H9 (cell line): ENCODE results near the gene ANO2. TPM values are rescaled to one million over a fixed set of nuclear protein-coding genes. Genes with fewer than 3 reads are reported as not detected.

Source experiments
- DNase-seq: peaks from one replicate; pipeline ENCODE4 v3.0.0-alpha.2; 2017
- H2AFZ ChIP-seq: one replicate; pipeline ENCODE4 v1.6.1; 2013; ENCODE audit warnings: mild to moderate bottlenecking, low read length, control low read depth, moderate library complexity
- H2AK5ac ChIP-seq: 2 replicates; pipeline ENCODE4 v1.6.1; 2013; ENCODE audit warnings: low read length, control low read depth, mixed read lengths; ENCODE audit not compliant: insufficient read length
- H2BK120ac ChIP-seq: one replicate; pipeline ENCODE4 v1.6.1; 2013; ENCODE audit warnings: low read depth, mild to moderate bottlenecking, low read length, control low read depth, inconsistent platforms; ENCODE audit not compliant: poor library complexity, severe bottlenecking
- H2BK12ac ChIP-seq: 2 replicates; pipeline ENCODE4 v1.6.1; 2013; ENCODE audit warnings: low read length, control low read depth, mixed read lengths, low read depth; ENCODE audit not compliant: insufficient read length
- H2BK15ac ChIP-seq: 2 replicates; pipeline ENCODE4 v1.6.1; 2013; ENCODE audit warnings: low read depth, low read length, control low read depth
- H2BK20ac ChIP-seq: one replicate; pipeline ENCODE4 v1.6.1; 2013; ENCODE audit warnings: low read depth, mild to moderate bottlenecking, low read length, control low read depth, inconsistent platforms; ENCODE audit not compliant: poor library complexity, severe bottlenecking
- H2BK5ac ChIP-seq: 2 replicates; pipeline ENCODE4 v1.6.1; 2013; ENCODE audit warnings: low read length, control low read depth, mixed read lengths; ENCODE audit not compliant: insufficient read length
- H3K14ac ChIP-seq: 2 replicates; pipeline ENCODE4 v1.6.1; 2013; ENCODE audit warnings: low read length, control low read depth; ENCODE audit not compliant: insufficient read depth
- H3K18ac ChIP-seq: 2 replicates; pipeline ENCODE4 v1.6.1; 2013; ENCODE audit warnings: low read depth, mild to moderate bottlenecking, mixed read lengths, low read length, control low read depth; ENCODE audit not compliant: insufficient read length
- H3K23ac ChIP-seq: 2 replicates; pipeline ENCODE4 v1.6.1; 2013; ENCODE audit warnings: low read length, control low read depth, mixed read lengths, low read depth; ENCODE audit not compliant: insufficient read length
- H3K23me2 ChIP-seq: 2 replicates; pipeline ENCODE4 v1.6.1; 2013; ENCODE audit warnings: low read depth, mild to moderate bottlenecking, mixed read lengths, low read length, control low read depth; ENCODE audit not compliant: insufficient read length, poor library complexity, severe bottlenecking
- H3K27ac ChIP-seq: 2 replicates; pipeline ENCODE4 v1.5.1; 2013; ENCODE audit warnings: low read length, control low read depth, mixed read lengths, low read depth; ENCODE audit not compliant: insufficient read length
- H3K27me3 ChIP-seq: 2 replicates; pipeline ENCODE4 v1.6.1; 2013; ENCODE audit warnings: low read length, control low read depth, inconsistent platforms; ENCODE audit not compliant: insufficient read depth
- H3K4ac ChIP-seq: 2 replicates; pipeline ENCODE4 v1.6.1; 2013; ENCODE audit warnings: low read depth, mild to moderate bottlenecking, control low read depth, inconsistent platforms, low read length, moderate library complexity
- H3K4me1 ChIP-seq: 2 replicates; pipeline ENCODE4 v1.6.1; 2013; ENCODE audit warnings: low read length, control low read depth, inconsistent platforms; ENCODE audit not compliant: insufficient read depth
- H3K4me2 ChIP-seq: 2 replicates; pipeline ENCODE4 v1.6.1; 2013; ENCODE audit warnings: low read length, control low read depth, mixed read lengths; ENCODE audit not compliant: insufficient read length, insufficient read depth
- H3K56ac ChIP-seq: 2 replicates; pipeline ENCODE4 v1.6.1; 2013; ENCODE audit warnings: low read depth, mild to moderate bottlenecking, mixed read lengths, low read length, control low read depth; ENCODE audit not compliant: insufficient read length
- H3K79me1 ChIP-seq: 2 replicates; pipeline ENCODE4 v1.6.1; 2013; ENCODE audit warnings: low read depth, mild to moderate bottlenecking, moderate library complexity, low read length, control low read depth, inconsistent platforms; ENCODE audit not compliant: insufficient read depth, poor library complexity, severe bottlenecking
- H3K79me2 ChIP-seq: 2 replicates; pipeline ENCODE4 v1.6.1; 2013; ENCODE audit warnings: low read length, control low read depth, inconsistent platforms; ENCODE audit not compliant: insufficient read depth
- H3K9ac ChIP-seq: 2 replicates; pipeline ENCODE4 v1.6.1; 2013; ENCODE audit warnings: low read length, control low read depth, mixed read lengths; ENCODE audit not compliant: insufficient read length; ENCODE audit errors: extremely low read depth
- H3K9me3 ChIP-seq: one replicate; pipeline ENCODE4 v1.6.1; 2013; ENCODE audit warnings: low read depth, low read length, inconsistent platforms; ENCODE audit not compliant: control insufficient read depth
- H3T11ph ChIP-seq: one replicate; pipeline ENCODE4 v1.6.1; 2013; ENCODE audit warnings: mild to moderate bottlenecking, low read length, control low read depth, inconsistent platforms
- H4K20me1 ChIP-seq: one replicate; pipeline ENCODE4 v1.6.1; 2013; ENCODE audit not compliant: control insufficient read depth, insufficient read length, insufficient read depth
- H4K5ac ChIP-seq: 2 replicates; pipeline ENCODE4 v1.6.1; 2013; ENCODE audit warnings: low read depth, mild to moderate bottlenecking, mixed read lengths, low read length, control low read depth; ENCODE audit not compliant: insufficient read length
- H4K8ac ChIP-seq: replicated peaks from 2 replicates; pipeline ENCODE4 v1.6.1; 2013; ENCODE audit warnings: low read length, control low read depth, mixed read lengths, low read depth; ENCODE audit not compliant: insufficient read length
- H4K91ac ChIP-seq: 2 replicates; pipeline ENCODE4 v1.6.1; 2013; ENCODE audit warnings: low read depth, mild to moderate bottlenecking, moderate library complexity, mixed read lengths, low read length, control low read depth; ENCODE audit not compliant: insufficient read length
- H3K27ac Mint-ChIP-seq, 3 experiments: 2 replicates in 2 of 3; 3 replicates in 1 of 3; pipeline ENCODE4 v1.8.0; 2020 to 2021; ENCODE audit warnings: mixed read lengths in 3 of 3, mild to moderate bottlenecking in 1 of 3, moderate library complexity in 1 of 3
- H3K27me3 Mint-ChIP-seq: 2 replicates; pipeline ENCODE4 v1.8.0; 2021; ENCODE audit warnings: low read depth, mild to moderate bottlenecking, moderate library complexity, mixed read lengths
- H3K36me3 Mint-ChIP-seq, 3 experiments: 2 replicates in 2 of 3; 3 replicates in 1 of 3; pipeline ENCODE4 v1.8.0; 2020 to 2021; ENCODE audit warnings: low read depth in 3 of 3, mixed read lengths in 3 of 3; ENCODE audit not compliant: insufficient read depth in 1 of 3
- H3K4me1 Mint-ChIP-seq, 2 experiments: 2 replicates each; pipeline ENCODE4 v1.8.0; 2020; ENCODE audit warnings: mixed read lengths in 2 of 2
- H3K4me3 Mint-ChIP-seq, 2 experiments: 2 replicates in 1 of 2; 3 replicates in 1 of 2; pipeline ENCODE4 v1.8.0; 2020 to 2021; ENCODE audit warnings: mild to moderate bottlenecking in 2 of 2, mixed read lengths in 2 of 2, moderate library complexity in 1 of 2
- H3K9me3 Mint-ChIP-seq, 2 experiments: 2 replicates in 1 of 2; 3 replicates in 1 of 2; pipeline ENCODE4 v1.8.0; 2020; ENCODE audit warnings: mild to moderate bottlenecking in 2 of 2, mixed read lengths in 2 of 2, moderate library complexity in 1 of 2
- CTCF ChIP-seq: fragments of 200-600 bp; sonication (generic); conservative IDR thresholded peaks from 3 replicates; pipeline ENCODE4 v1.8.0; 2021; ENCODE audit warnings: antibody characterized with exemption, mild to moderate bottlenecking
- WGBS: extraction: QIAGEN DNeasy Blood & Tissue Kit; methylation state at CpG from one replicate; pipeline ENCODE4 v1.1.7; 2013; ENCODE audit warnings: missing lambda C conversion rate, low lambda C conversion rate, mixed read lengths; ENCODE audit not compliant: insufficient read length; ENCODE audit errors: extremely low coverage; 5-methylcytosine and 5-hydroxymethylcytosine counted together
- total RNA-seq: library from RNA; stranded (reverse); gene quantifications from 2 replicates; pipeline ENCODE4 v1.2.1, GENCODE V29; 2021

ANO2 gene
- total RNA-seq, 1 experiment from 2014 or later, result 3.8 TPM

GRCh38 chr12:5622280-5622679 lies 322.8 kb downstream of the ANO2 start:
- no peak overlapping the region; a peak in 2 of 7 replicates for H3K27ac Mint-ChIP-seq
- Histone ChIP-seq H2BK15ac (no peak overlapping the region), H3K14ac (no peak overlapping the region), H3K4me1 (no peaks in the 10 kb centered on the region), H3K27me3 (no peaks in the 10 kb centered on the region), H3K79me1 (no peaks in the 10 kb centered on the region), H4K5ac (no peak overlapping the region), H3K23me2 (no peaks in the 10 kb centered on the region), H3K9me3 (no peaks in the 10 kb centered on the region), H3T11ph (no peak overlapping the region), H3K9ac (no peak overlapping the region), H3K18ac (no peak overlapping the region), H2BK5ac (no peak overlapping the region), H2BK12ac (no peak overlapping the region), H4K91ac (no peak overlapping the region), H2BK120ac (no peak overlapping the region), H2AK5ac (no peak overlapping the region), H4K20me1 (no peaks in the 10 kb centered on the region), H3K79me2 (no peaks in the 10 kb centered on the region), H3K4ac (no peak overlapping the region), H3K56ac (no peak overlapping the region), H2BK20ac (no peak overlapping the region), H2AFZ (no peak overlapping the region), H3K27ac (no peak overlapping the region), H3K4me2 (no peak overlapping the region), H3K23ac (no peak overlapping the region), H4K8ac (no peak overlapping the region)
- H3K27me3 Mint-ChIP-seq, result peaks cover 3% of the 10 kb centered on the region
- H3K4me1 Mint-ChIP-seq, result peaks cover 9 to 15% of the 10 kb centered on the region in 2 experiments
- WGBS, result no CpG with 5 or more reads among the region's 3 CpGs
- no peaks in the 10 kb centered on the region; a peak in 1 of 5 replicates for H3K9me3 Mint-ChIP-seq
- no peaks in the 10 kb centered on the region; a peak in 1 of 7 replicates for H3K36me3 Mint-ChIP-seq
- no peak for TF ChIP-seq CTCF
- DNase-seq, result peak; percentile 13
- no peak overlapping the region for H3K4me3 Mint-ChIP-seq
